HEK293 (cell line): ENCODE results near the gene PRPH2.

Experiments
- CTCF ChIA-PET: fragments of 350-600 bp; formaldehyde crosslinking; extraction: SDS; loops from one replicate; lab custom pipeline; 2021; ENCODE audit warnings: antibody characterized with exemption; lab: Yijun Ruan, JAX
- POLR2A ChIA-PET: fragments of 300-600 bp; formaldehyde crosslinking; extraction: SDS; loops from one replicate; lab custom pipeline; 2020; ENCODE audit warnings: antibody characterized with exemption, inconsistent platforms; lab: Yijun Ruan, JAX
- H3K27ac ChIP-seq: fragments of 200-500 bp; sonication (Bioruptor generic); 2 replicates; pipeline ENCODE4 v1.5.1; 2014; ENCODE audit warnings: low read depth, low read length, control low read depth, inconsistent platforms; ENCODE audit errors: extremely low read depth
- H3K36me3 ChIP-seq, 2 experiments: fragments of 200-500 bp in 1 of 2; sonication (Bioruptor generic) in 1 of 2; 1 replicate in 1 of 2; 2 replicates in 1 of 2; pipeline ENCODE4 v1.5.1; 2014 to 2017; ENCODE audit warnings: inconsistent platforms in 2 of 2, low read length in 2 of 2; ENCODE audit not compliant: control insufficient read depth in 2 of 2, insufficient read depth in 1 of 2
- H3K4me1 ChIP-seq: fragments of 200-500 bp; sonication (Bioruptor generic); 2 replicates; pipeline ENCODE4 v1.5.1; 2014; ENCODE audit warnings: mild to moderate bottlenecking, low read length, inconsistent platforms; ENCODE audit not compliant: control insufficient read depth, insufficient read depth
- H3K4me3 ChIP-seq: 2 replicates; pipeline ENCODE4 v1.5.1; 2011; ENCODE audit warnings: low read depth, mild to moderate bottlenecking, control low read depth, low read length, moderate library complexity
- H3K9me3 ChIP-seq: fragments of 200-500 bp; sonication (Bioruptor generic); 2 replicates; pipeline ENCODE4 v1.5.1; 2014; ENCODE audit warnings: low read depth, low read length, inconsistent platforms; ENCODE audit not compliant: control insufficient read depth, insufficient read depth
- GFI1B ChIP-seq: fragments of 450-650 bp; formaldehyde crosslinking; IDR thresholded peaks from 2 replicates; pipeline ENCODE4 v1.5.1; 2016; ENCODE audit warnings: missing biosample characterization, missing genetic modification characterization
- GLI2 ChIP-seq: fragments of 450-650 bp; formaldehyde crosslinking; IDR thresholded peaks from 2 replicates; pipeline ENCODE4; 2017; ENCODE audit warnings: missing biosample characterization, missing genetic modification characterization, low read depth, borderline replicate concordance
- PRDM1 ChIP-seq: fragments of 450-650 bp; formaldehyde crosslinking; IDR thresholded peaks from 2 replicates; pipeline ENCODE4; 2016; ENCODE audit warnings: missing biosample characterization, missing genetic modification characterization
- SETDB1 ChIP-seq: IDR thresholded peaks from one replicate; pipeline ENCODE4 v1.6.1; 2017; ENCODE audit warnings: mild to moderate bottlenecking, low read length, moderate library complexity, mixed read lengths; ENCODE audit not compliant: insufficient read length
- SP7 ChIP-seq: fragments of 450-650 bp; formaldehyde crosslinking; IDR thresholded peaks from 2 replicates; pipeline ENCODE4 v1.5.1; 2016; ENCODE audit warnings: missing biosample characterization, missing genetic modification characterization
- WT1 ChIP-seq: fragments of 450-650 bp; formaldehyde crosslinking; IDR thresholded peaks from 2 replicates; pipeline ENCODE4 v1.5.1; 2016; ENCODE audit warnings: missing biosample characterization, missing genetic modification characterization
- ZNF121 ChIP-seq: fragments of 450-650 bp; formaldehyde crosslinking; IDR thresholded peaks from 2 replicates; pipeline ENCODE4 v1.5.1; 2016; ENCODE audit warnings: missing biosample characterization, missing genetic modification characterization
- ZNF391 ChIP-seq: fragments of 450-650 bp; formaldehyde crosslinking; IDR thresholded peaks from 2 replicates; pipeline ENCODE4 v1.5.1; 2016; ENCODE audit warnings: low read depth, missing biosample characterization, missing genetic modification characterization, borderline replicate concordance
- ZNF664 ChIP-seq: fragments of 450-650 bp; formaldehyde crosslinking; IDR thresholded peaks from 2 replicates; pipeline ENCODE4 v1.5.1; 2016; ENCODE audit warnings: missing biosample characterization, missing genetic modification characterization
- TF ChIP-seq, protein P1 (sequence below): fragments of 450-650 bp; IDR thresholded peaks from 2 replicates; pipeline ENCODE4 v1.5.1; 2018; ENCODE audit warnings: missing biosample characterization, mild to moderate bottlenecking, missing genetic modification characterization
- TF ChIP-seq, protein P2 (sequence below): fragments of 450-650 bp; formaldehyde crosslinking; IDR thresholded peaks from 2 replicates; pipeline ENCODE4 v1.5.1; 2017; ENCODE audit warnings: missing biosample characterization, missing genetic modification characterization

Gene PRPH2

DNA sequence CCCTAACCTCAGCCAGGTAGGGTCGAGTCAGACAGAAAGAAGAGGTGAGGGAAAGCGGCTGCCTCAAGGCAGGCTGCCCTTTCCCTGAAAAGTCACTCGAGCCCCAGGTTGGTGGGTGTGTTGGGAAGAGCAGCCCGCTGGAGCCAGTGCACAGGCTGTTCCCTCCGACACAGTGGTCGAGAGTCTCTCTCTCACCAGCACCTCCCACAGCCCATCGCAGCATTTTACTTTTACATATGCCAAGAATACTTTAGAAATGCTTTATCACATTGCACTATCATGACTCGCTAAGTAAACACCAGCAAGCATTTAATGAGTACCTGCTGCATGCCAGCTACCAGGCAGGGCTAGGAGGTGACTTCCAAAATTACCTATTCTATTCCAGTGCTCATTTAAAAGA is 1.7 kb downstream of the PRPH2 start (continued):
- TF ChIP-seq, protein P1, sequence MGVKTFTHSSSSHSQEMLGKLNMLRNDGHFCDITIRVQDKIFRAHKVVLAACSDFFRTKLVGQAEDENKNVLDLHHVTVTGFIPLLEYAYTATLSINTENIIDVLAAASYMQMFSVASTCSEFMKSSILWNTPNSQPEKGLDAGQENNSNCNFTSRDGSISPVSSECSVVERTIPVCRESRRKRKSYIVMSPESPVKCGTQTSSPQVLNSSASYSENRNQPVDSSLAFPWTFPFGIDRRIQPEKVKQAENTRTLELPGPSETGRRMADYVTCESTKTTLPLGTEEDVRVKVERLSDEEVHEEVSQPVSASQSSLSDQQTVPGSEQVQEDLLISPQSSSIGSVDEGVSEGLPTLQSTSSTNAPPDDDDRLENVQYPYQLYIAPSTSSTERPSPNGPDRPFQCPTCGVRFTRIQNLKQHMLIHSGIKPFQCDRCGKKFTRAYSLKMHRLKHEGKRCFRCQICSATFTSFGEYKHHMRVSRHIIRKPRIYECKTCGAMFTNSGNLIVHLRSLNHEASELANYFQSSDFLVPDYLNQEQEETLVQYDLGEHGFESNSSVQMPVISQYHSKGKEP (tag by site-specific recombination): peak; percentile 51; the same call in 1 of the 2 replicates
- TF ChIP-seq GFI1B (tag by site-specific recombination): no peak
- peak; percentile 93 for TF ChIP-seq SP7 (tag by site-specific recombination)
- TF ChIP-seq, all 188 proteins: peak for 14

DNA sequence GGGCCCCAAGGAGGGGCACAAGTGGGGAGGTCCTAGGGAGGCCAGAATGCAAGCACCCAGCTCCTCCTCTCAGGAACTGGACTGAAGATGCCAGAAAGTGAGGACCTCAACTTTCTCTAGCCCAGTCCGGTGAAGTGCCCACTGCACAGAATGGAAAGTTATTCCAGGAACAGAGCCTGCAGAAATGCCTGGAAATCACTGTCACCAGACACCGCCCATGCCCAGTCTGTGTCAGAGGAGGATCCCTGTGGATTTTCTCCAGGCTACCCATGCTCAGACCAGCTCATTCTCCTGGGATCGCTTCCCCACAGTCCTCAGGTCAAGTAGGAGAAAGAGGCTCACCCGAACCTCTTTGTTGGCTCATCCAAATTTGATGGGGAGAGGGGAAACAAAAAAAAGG is 6.5 kb downstream of the PRPH2 start:
- CTCF ChIA-PET: interaction anchor here (1.2 to 2.0 kb wide), 2 partner anchors 10 to 152 kb away, joined by 4 to 14 read pairs; no protein-coding TSS in a partner anchor
- Histone ChIP-seq H3K4me3 (no peak overlapping the region), H3K4me1 (no peaks in the 10 kb centered on the region), H3K36me3 (no peaks in the 10 kb centered on the region), H3K9me3 (no peaks in the 10 kb centered on the region), H3K27ac (no peak overlapping the region)
- POLR2A ChIA-PET: no interaction called here
- TF ChIP-seq ZNF391 (tag by site-specific recombination): no peak
- peak; percentile 74 for TF ChIP-seq PRDM1

DNA sequence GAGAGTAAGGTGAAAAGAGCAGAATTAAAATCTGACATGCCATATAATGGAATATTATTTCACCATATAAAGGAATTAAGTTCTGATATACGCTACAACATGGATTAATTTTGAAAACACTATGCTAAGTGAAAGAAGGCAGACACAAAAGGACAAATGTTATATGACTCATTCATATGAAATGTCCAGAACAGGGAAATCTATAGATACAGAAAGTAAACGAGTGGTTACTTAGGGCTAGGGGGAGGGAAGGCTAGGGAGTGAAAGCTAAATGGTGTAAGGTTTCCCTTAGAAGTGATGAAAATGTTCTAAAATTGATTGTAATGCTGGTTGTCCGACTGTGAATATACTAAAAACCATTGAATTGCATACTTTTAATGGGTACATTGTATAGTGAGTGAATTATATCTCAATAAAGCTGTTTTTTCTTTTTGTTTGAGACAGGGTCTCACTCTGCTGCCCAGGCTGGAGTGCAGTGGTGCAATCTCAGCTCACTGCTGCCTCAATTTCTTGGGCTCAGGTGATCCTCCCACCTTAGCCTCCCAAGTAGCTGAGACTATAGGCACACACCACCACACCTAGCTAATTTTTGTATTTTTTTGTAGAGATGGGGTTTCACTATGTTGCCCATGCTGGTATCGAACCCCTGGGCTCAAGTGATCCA is 8.2 kb downstream of the PRPH2 start:
- POLR2A ChIA-PET: interaction anchor here (0.6 to 1.0 kb wide), 3 partner anchors 68 to 167 kb away, joined by 3 read pairs; partner anchors contain the start of gene RPL7L1
- no peak overlapping the region for H3K27ac ChIP-seq
- H3K9me3 ChIP-seq: no peaks in the 10 kb centered on the region
- TF ChIP-seq GLI2 (tag by site-specific recombination) (no peak), PRDM1 (peak; percentile 77), WT1 (tag by site-specific recombination) (0 out of 2 replicates have a peak, but pooled peaks have one; percentile 27), ZNF121 (tag by site-specific recombination) (peak; percentile 70; the same call in 1 of the 2 replicates), ZNF664 (peak; percentile 79; the same call in 1 of the 2 replicates)
- no peaks in the 10 kb centered on the region for H3K36me3 ChIP-seq
- H3K4me1 ChIP-seq: no peaks in the 10 kb centered on the region
- CTCF ChIA-PET: interaction anchor here (0.6 to 2.5 kb wide), 3 partner anchors 11 to 163 kb away, joined by 3 to 14 read pairs (median 9); no protein-coding TSS in a partner anchor
- H3K4me3 ChIP-seq: no peak overlapping the region

DNA sequence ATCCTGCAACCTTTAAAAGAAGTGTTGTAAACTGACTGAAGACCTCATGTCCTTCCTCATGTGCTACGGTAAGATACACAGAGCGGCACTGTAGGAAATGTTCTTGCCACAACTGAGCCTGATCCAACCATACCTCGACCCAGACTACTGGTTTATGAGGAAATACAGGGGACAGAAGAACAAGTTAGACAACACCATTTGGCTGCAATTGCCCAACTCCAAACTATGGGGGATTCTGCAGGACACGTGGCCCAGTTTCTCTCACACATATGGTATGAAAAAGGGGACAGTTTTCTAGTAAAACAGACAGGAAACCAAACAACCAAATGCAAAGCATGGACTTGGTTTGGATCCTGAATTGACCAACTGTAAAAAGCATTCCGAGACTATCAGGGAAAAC is 10.5 kb downstream of the PRPH2 start:
- POLR2A ChIA-PET: no interaction called here
- Histone ChIP-seq H3K9me3 (no peaks in the 10 kb centered on the region), H3K27ac (no peak overlapping the region)
- CTCF ChIA-PET: interaction anchor here (0.6 to 2.0 kb wide), 3 partner anchors 14 to 224 kb away, joined by 4 to 9 read pairs (median 4); no protein-coding TSS in a partner anchor
- no peak for TF ChIP-seq ZNF664
- TF ChIP-seq SETDB1: peak; percentile 87
- TF ChIP-seq, protein P2, sequence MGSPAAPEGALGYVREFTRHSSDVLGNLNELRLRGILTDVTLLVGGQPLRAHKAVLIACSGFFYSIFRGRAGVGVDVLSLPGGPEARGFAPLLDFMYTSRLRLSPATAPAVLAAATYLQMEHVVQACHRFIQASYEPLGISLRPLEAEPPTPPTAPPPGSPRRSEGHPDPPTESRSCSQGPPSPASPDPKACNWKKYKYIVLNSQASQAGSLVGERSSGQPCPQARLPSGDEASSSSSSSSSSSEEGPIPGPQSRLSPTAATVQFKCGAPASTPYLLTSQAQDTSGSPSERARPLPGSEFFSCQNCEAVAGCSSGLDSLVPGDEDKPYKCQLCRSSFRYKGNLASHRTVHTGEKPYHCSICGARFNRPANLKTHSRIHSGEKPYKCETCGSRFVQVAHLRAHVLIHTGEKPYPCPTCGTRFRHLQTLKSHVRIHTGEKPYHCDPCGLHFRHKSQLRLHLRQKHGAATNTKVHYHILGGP (tag by site-specific recombination): no peak
- TF ChIP-seq, protein P1 (tag by site-specific recombination): no peak
- TF ChIP-seq, all 188 proteins: peak for 1
- no peak overlapping the region for H3K4me3 ChIP-seq
- H3K4me1 ChIP-seq: no peaks in the 10 kb centered on the region
- no peaks in the 10 kb centered on the region for H3K36me3 ChIP-seq
